T-helper 2 cell (primary cell): ENCODE results near the gene CCDC170.
A peak's percentile ranks its signal among the peaks of the same experiment; 100 is the strongest.

ENCODE experiments used
- DNase-seq, 5 experiments: peaks; one replicate each; pipeline versions ENCODE4 v3.0.0 to v3.0.0-alpha.2; 2012 to 2022

Gene CCDC170

DNA sequence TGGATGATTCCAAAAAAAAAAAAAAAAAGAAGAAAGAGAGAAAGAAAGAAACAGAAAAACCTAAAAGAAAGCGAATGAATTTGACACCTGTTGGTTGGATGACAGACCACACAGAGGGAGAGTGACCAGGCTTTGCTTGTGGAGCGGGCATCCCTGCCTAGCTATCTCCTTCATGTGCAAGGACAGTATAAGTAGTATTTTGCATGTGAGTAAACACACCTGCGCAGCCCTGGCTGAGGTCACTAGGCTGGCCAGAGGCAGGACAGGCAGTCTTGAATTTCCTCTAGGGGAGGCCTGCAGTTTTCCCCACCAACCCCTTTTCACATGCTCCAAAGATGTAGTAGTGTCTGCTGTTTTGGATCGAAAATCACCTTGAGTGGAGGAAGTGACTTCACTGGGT, 126.4 kb downstream of the CCDC170 start:
- DNase-seq, result no peak

DNA sequence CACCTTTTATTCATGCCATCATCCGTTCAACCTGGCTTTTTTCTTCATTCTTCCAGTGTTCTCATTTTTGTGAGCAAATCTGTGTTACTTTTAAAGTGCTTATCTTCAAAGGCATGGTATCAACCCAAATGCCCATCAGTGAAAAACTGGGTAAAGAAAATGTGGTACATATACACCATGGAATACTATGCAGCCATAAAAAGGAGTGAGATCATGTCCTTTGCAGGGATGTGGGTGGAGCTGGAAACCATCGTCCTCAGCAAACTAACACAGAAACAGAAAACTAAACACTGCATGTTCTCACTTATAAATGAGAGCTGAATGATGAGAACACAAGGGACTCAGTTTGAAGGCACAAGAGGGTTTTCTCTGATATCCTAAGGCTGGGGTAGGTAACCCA, 130.3 kb downstream of the CCDC170 start:
- no peak for DNase-seq

DNA sequence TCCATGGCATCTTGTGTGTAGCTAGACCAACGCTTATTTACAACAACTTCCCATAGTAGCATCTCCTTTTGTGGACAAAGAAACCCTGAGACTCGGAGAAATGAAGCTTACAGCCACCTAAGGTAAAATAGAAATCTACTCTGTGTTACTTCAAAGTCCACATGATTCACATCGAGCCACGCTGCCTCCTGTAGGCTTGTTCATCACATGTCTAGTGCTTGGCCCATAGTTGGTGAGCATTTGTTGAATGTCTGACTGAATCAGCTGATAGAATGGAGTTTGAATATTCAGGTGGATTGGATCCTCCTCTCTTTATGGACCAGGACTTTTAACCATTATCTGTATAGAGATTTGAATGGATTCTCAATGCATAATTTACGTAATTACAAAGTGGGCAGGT, 130.7 kb downstream of the CCDC170 start:
- no peak for DNase-seq

DNA sequence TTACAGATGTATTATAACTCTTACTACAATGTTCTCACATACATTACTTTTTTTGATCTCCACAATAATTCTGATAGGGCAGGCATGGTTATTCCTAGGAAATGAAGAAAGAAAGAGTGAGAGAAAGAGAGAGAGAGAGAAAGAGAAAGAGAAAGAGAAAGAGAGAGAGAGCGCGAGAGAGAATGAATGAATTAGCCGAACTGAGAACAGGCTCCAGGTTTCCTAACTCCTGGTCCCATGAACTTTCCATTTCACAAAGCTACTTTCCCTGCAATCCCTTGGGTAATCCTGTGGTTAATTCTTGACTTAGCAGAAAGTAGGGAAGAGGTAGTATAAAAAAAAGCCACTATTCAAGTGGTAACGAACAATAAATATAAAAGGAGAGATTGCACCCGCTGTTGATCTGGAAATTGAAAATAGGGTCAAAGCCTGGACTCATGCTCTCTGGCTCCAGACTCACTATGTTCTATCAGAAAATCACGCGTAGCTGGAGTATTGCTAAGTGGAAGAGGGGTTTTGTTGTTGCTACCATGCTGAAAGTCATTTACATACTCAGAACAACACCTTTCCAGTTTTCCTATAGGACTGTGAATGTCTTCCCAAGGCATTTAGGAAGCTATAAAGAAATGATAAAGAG, 131.2 kb downstream of the CCDC170 start:
- DNase-seq, result no peak

DNA sequence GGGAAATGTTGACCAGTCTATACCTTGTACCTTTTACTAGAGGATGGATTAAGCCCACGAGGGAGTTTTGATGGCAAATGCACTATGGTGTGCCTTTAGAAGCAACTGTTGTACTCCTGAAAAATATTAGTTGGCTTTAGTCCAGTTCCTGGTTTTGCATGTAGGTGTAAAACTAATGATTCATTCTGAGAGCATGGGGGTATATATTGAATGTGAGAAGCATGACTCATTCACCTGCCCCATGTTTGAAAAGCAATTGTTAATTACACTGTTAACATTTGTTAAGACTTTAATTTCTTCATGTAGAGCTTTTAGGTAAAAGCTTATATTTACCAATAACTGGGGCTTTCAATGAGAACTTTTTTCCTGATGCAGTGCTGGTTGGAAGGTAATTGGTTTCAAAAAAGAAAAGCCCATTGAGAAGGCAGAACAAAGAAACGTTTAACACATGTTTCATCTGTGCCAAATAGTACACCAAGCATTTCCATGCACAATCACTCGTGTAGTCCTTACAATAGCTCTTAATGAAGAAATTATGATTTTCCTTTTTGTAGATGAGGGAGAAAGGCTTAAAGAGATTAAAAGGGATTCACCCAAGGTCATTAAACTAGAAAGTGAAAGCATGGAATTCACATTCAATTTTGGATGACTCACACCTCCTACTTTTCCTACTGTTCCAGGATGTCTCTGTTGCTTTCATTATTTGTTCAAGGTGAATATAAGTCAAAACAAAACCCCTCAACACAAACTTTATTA, 134.1 kb downstream of the CCDC170 start:
- peak in 1 of 5 experiments; percentile 19 for DNase-seq

DNA sequence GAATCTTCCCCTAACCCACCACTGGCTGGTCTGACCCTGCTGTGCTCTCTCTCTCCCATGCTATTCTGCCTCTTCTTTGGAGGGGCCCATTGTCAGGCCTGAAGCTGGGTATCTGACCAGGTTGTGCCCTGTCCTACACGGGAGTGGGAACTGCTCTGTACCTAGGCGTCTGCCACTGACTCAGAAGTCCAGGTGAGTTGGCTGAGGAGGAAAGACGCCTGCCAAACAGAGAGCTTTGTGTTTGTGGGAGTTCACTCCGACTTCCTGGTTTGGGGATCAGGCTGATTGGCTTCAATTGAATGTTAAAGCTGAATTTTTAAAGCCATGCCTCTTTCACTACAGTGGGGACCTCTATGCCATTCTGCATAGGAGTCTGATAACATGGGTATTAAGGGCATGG, 136.0 kb downstream of the CCDC170 start:
- no peak for DNase-seq

DNA sequence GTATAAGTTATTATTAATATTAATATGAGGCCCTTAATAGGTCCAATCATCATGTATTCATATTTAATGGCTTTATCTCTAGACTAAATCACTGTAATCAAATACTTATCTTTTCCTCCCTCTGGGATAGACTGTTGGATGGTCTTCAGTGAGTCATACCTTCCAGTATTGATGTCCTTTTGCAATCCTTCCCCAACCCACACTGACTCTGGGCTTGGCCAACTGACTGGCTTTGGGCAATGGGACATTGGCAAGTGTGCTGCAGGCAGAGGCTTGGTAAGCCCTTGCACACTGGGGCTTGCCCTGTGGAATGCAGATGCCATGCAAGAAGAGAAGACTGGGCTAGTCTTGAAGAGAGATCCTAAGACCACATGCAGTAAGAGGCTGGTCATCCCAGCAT, 136.6 kb downstream of the CCDC170 start:
- no peak for DNase-seq

DNA sequence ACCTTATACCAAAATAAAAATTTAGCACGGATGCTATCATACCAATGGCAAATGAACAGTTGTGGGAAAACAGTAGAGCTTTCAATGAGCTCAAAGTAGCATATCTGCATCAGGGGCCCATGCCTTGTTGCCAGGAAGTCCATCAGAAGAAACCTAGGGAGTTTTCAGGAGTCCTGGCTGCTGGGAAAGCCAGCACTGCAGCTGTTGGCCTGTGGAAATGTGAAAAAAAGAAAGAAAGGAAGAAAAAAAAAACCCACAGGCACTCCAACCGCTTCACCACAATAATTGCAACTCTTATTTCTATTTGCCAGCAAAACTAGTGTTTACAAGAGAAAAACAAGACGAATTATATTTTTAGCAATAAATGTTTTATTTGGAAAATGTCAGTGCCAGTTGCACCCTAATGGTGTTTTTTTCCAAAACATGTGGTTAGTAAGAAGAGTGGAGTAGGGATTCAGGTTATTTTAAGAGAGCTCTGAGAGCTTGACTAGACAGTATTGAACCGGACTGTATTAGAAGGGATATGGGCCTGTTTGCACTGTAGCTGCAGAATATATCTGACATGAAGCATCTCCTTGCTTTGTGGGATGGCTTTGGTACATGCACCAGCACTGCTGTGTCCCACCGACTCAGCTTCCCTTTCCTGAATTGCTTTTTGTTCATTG, 137.3 kb downstream of the CCDC170 start:
- DNase-seq, result no peak

DNA sequence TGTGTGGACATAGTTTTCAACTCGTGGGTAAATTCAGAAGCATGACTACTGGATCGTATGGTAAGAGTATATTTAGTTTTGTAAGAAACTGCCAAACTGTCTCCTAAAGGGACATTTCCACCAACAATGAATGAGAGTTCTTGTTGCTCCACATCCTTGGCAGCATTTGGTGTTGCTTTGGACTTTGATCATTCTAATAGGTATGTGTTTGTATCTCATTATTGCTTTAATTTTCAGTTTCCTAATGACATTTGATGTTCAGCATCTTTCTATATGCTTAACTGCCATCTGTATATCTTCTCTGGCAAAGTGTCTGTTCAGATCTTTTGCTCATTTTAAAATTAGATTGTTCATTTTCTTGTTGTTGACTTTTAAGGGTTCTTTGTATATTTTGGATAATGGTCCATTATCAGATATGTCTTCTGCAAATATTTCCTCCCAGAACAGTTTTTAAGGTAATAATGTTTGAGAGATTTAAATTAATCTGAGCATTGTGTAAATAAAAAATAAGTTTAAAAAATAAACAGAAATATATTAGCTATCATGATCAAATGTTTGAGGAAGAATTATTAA, 138.7 kb downstream of the CCDC170 start:
- DNase-seq, result no peak

DNA sequence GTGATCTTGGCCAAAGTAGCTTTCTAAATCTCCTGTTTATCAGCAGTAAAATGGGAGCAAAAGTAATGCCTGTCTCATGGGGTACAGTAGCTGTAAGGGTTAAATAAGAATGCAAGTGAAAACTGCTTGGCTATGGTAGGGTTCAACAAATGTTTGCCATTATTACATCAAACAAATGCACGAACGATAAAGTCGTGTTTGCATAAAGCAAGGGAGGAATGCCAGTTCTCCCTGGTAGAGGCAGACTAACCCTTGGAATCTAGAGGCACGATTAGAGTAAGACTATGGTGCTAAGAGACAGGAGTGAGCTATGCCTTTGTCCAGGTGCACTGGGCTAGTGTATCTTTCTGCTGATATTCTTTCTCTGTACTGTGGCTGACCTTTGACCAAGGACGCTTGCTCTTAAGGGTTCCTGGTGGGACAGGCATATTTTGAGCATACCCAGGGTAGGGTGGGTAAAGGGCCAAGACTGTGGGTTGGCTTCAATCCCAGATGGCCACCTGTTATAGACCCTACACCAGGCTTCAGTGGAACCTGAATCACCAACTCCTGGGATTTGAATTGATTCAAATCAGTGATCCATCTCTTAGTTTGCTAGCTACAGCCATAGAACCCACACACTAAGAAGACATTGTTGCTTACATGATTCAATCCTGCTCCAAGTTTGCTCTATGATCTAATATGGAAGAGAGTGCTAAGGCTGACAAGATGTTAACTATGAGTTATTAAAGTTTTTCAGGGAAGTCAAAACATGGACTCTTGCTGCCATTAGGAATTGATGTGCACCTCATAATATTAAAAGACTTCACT, 139.9 kb downstream of the CCDC170 start:
- DNase-seq, result no peak

DNA sequence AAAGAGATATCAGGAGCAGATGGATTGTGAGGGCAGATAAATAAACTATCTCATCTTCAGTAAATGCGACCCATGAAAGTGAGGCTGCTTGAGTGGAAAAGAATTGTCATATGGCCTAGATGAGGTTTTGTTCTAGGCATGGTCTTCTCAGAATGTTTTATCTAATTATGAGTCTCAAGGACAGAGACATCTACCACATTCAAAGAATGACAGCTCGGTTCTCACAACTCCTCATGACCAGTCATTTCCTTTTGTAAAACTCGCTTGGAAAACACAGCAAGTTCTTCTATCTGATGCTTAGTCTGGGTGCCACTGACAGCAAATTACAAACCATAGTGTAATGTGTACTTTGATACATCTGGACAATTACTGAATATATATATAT, 140.5 kb downstream of the CCDC170 start:
- DNase-seq, result no peak

DNA sequence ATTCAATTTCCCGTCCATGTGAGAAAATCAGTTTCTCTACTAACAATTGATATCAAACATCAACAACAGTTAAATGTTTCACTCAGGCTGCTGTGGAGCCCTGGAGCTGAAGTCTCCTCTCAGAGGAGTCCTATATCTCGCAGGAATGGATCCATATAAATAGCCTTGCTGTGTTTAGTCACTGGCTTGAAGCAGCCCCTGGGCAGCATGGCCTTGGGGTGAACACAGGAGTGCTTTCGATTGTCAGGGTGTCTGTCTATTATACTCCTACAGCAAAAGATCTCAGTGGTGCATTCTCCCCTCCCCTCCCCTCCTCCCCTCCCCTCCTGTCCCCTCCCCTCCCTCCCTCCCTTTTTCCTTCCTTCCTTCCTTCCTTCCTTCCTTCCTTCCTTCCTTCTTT, 141.9 kb downstream of the CCDC170 start:
- DNase-seq, result no peak

DNA sequence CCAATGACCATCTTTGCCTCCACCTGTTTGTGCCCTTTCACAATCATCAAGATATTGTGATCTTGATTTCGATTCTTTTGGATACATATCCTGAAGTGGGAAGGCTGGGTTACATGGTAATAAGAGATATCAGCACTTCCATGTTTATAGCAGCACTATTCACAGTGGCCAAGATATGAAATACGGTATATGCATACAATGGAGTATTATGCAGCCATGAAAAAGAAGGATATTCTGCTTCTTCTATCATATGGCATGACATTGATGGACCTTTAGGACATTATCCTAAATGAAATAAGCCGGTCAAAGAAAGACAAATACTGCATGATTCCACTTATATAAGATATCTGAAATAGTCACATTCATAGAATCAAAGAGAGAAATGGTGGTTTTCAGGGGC, 144.0 kb downstream of the CCDC170 start:
- no peak for DNase-seq

DNA sequence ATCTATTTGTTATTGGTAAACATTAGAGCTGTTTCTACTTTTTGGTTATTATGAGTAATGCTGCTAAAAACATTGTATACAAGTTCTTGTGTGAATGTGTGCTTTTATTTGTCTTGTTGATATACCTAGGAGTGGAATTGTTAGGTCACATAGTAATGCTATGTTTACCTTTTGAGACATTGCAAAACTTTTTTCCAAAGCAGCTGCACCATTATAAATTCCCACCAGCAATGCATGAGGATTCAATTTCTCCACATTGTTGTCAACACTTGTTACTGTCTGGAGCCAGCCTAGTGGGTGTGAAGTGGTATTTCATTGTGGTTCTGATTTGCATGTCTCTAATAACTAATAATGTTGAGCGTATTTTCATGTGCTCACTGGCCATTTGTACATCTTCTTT, 145.9 kb downstream of the CCDC170 start:
- DNase-seq, result no peak

DNA sequence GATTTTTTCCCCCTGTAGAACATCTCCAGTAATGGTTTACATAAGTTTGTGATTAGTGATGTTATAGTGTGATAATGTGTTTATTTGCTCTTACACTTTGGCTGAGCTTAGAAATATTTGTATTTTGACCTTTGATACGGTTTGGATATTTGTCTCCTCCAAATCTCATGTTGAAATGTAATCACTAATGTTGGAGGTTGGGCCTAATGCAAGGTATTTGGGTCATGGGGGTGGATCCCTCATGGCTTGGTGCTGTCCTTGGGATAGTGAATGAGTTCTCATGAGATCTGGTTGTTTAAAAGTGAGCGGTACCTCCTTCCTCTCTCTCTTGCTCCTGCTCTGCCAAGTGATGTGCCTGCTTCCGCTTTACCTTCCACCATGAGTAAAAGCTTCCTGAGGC, 147.2 kb downstream of the CCDC170 start:
- DNase-seq, result no peak

DNA sequence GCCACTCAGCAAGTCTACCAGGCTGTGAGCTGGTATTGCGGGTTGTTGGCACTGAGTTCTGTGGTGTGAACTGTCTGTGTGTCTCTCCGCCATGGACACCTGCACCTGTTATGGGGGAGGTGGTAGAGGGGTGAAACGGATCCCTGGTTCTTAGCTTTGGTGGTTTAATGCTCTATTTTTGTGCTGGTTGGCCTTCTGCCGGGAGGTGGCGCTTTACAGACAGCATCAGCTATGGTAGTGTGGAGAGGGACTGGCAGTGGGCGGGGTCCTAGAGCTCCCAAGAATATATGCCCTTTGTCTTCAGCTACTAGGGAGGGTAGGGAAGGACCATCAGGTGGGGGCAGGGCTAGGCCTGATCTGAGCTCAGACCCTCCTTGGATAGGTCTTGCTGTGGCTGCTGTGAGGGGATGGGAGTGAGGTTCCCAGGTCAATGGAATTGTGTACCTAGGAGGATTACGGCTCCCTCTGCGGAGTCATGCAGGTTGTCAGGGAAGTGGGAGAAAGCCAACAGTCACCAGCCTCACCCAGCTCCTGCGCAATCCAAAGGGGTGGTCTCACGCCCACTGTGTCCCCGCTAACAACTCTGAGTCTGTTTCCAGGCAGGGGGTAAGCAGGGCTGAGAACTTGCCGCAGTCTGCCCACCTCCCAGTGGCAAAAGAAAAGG, 154.3 kb downstream of the CCDC170 start:
- DNase-seq, result peak in 1 of 5 experiments; percentile 1

DNA sequence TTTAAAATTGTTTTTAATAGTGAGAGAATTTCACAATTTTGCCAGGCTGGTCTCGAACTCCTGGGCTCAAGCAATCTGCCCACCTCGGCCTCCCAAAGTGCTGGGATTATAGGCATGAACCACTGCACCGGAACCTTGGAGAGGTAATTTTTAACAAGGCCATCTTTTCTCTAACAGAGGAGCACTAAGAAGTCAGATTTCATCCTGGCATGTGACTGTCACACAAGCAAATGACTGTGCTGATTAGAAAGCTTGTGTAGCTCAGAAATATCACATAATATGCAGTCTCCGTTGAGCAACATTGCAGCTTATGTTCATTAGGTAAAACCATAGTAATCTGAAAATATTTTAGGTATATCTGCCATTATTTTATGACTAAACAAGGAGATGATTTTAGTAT, 156.0 kb downstream of the CCDC170 start:
- DNase-seq, result no peak

DNA sequence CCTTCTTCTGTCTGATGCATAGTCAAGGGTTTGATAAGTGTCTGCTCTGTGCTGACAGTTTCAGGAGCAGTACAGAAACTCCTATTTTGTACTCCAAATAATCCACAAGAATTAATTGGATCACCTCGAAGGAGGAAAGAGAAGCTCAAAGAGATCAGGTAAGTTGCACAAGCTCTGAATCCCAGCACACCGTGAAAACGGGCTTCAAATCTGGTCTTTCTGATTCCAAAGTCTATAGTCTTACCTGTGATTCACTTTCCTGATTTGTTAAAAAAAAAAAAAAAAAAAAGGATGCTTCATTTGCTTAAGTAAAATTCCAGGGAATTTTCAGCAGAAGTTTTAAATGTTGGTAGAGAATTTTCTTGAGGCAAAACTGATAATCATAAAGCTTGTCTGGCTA, 157.8 kb downstream of the CCDC170 start:
- DNase-seq, result no peak

DNA sequence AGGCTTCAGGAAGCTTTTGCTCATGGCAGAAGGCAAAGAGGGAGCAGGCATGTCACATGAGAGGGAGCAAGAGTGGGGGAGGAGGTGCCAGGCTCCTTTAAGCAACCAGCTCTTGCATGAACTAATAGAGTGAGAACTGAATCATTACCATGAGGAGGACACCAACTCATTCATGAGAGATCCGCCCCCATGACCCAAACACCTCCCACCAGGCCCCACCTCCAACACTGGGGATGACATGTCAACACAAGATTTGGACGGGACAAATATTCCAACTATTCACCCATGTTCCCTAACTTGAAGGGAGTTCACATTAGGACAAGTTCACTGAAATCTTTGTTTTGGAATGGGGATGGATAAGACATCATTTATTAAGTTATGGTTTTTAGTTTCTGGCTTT, 158.5 kb downstream of the CCDC170 start:
- no peak for DNase-seq

DNA sequence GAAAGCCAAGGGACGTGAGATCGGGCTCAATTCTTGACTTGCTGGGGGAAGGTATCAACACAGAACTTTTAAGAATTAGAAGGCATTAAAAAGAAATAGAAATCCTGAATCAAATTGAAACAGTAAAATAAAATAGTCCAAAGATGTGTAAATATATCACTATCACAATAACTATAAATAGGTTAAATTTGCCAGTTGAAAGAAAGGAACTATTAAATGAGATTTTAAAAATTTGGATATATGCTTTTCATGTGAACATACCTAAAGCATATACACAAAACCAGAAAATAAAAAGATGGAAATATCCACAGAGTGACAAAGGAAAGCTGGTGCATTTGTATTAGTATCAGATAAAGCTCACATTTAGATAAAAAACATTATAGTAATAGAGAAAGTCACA, 161.3 kb downstream of the CCDC170 start:
- DNase-seq, result no peak

DNA sequence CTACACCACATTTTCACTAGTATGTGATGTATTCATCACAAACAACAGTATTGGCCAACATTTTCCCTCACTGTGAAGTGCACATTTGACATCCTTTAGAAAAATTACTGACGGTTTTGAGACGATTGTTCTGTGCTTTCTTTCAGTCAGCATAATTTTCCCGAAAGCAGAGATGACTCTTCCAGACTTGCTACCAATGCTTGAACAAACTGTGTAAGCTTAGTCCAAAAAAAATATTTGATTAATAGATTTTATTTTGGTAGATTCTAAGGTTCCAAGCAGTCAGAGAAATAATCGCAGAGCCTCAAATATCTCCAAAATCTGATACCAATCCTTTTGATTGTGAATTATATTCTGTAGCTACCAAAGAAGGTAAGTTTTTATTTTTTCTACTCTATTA, 162.6 kb downstream of the CCDC170 start:
- DNase-seq, result no peak

DNA sequence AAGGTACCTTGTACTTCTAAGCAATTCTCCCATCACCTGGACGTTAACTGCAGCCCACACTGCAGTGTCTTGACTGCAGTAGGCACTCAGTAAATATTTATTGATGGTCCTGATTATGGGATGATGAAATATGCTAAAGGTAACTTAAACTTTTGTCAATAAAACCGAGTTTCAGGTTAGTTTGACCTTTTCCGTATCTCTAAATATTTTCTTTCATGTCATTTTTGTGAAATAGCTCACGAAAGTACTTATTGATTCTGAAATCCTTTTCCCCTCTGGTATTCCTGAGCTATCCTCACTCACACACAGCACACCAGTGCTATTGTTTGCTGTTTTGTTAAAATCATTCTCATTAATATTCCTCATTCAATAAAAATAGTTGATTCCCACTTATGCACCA, 164.3 kb downstream of the CCDC170 start:
- no peak for DNase-seq
